CD4-positive, alpha-beta T cell treated with Interleukin-12 subunit alpha and Interleukin-12 subunit beta, for 1 hour (primary cell): ENCODE data around the gene IRX6.

Experiments used
- DNase-seq: peaks from one replicate; pipeline ENCODE4 v3.0.0-alpha.2; 2020

IRX6 gene

DNA sequence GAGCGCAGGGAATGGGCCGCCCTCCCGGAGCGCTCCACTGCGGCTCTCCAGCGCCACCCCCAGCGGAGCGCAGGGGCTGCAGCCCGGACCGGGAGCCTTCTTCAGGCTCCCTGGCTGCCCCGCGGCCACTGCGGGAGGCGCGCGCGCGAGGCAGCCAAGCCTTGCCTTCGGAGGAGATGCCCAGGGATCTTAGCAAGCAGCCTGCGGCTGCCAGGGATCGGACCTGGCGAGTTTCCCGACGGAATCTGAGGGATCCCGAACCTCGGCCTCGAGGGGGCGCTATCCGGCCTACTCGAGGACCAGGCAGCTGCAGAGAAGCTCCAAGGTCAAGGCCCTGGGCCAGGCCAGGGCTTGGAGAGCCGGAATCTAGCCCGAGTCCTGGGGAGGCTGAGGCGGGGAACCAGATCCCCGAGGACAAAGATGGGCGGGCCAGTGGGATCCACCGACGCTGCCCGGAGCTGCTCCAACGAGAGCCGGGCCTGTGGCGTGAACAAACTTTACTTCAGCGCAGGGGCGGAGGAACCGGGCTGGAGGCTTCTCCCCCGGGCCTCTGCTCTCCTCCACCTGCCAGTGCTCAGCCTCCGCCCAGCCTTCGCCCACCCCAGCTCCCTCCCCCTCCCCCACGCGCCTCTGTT is at the start of gene IRX6:
Gene IRX6 (plus strand): TSS at position 567 of the 635 bp plus-strand sequence. CDS start 889 bp downstream, outside the sequence.
- no peak for DNase-seq

DNA sequence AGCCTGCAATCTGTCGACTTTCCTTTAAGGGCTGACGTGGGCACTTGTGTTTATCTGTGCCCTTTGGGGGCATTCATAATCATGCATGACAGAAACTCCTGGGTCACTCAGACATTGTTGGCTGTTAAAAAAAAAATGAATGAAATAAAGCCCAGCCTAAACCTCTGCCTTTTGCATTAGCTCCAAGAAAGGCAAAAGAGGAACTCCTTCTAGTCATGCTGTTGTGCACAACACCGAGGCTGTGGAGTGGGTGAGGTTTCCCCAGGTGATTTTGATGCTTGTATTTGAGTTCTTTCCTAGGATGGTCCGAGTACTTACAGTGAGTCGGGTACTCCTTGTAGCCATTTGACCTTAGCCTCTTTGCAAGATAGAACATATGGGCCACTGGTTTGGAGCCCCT is 49.6 kb upstream of the IRX6 start:
- no peak for DNase-seq

DNA sequence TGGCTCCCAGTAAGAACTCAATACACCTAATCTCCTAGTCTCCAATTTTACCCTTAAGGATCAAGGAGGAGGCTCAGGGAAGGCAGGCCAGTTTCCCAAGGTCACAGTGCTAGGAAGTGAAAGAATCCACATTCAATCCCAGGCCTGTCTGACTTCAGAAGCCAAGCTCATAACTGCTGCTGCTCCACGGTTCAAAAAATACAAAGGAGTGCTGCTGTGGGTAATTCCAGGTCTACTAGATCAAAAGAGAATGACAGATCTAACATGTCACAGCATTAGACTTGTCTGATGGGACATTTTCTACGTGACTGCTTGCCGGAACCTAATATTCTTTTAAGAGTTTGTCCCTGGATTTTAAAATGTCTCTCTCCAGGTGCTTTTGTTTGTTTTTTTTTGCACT is 48.8 kb upstream of the IRX6 start:
- DNase-seq, result no peak

DNA sequence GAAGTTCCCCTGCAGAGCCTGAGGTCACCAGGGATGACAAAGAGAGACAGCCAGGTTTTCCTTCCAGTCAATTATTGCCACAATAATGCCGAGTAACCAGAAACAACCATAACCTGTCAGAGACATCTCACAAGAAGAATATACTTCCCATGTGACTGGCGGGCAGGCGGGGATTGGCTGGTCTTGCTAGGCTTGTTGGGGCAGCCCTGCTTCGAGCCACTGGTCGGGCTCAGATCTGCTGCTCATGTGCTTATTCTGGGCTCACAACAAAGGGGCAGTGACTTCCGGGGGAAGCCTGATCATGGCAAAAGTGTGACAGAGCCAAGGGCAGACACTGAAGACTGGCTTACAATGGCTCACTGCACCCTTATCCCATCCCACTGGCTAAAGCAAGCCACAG is 48.1 kb upstream of the IRX6 start:
- no peak for DNase-seq

DNA sequence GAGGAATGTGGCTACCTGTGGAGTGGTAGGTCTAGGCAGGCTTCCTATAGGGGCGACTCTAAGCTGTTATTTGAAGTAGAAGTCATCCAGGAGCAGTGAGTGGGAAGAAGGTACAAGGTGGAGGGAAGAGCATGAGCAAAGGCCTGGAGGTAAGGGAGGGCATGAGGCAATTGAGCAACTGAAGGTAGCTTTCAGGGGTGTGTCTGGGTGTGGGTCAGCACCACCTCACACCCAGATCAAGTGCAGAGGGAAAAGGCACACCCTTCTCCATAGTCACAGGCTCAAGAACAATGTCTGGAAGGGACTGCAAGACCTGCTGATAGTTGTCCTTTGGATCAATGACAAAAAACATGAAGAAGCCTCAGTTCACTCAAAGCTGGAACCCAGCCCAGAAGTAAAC is 46.5 kb upstream of the IRX6 start:
- no peak for DNase-seq

DNA sequence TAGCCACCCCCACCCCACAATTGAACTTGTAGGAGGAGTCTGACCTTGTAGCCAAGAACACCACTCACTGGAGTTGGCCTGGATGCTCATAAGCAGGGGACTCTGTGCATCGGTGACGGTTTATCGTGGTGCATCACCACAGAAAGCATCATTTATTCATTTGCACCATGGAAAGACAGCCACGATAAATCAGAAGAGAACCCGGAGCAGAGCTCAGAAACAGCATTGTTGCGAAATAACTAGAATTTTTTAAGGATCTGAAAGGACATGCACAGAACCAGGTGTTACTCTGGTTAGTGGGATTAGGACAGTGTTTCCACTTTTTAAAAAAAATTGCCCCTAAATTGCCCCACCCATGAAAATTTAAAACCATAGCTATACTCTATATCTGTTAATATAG is 44.4 kb upstream of the IRX6 start:
- DNase-seq, result no peak

DNA sequence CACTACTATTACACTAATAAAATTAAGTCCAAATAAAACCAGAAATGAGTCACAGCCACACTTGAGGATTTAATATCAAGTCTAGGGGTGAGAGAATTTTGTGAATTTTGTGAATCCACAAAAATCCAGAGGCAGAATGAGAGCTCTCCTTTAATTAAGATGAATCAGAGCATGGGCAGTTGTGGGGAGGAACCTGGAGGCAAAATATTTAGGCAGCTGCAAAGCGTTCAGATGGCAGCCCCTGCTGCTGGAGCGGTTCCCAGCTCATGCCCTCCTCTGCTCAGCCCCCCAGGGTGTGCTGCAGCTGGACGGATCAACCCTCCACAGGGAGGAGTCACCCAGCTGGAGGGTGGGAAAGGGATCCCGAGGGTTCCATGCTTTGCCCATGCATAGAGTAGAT is 43.4 kb upstream of the IRX6 start:
- DNase-seq, result no peak

DNA sequence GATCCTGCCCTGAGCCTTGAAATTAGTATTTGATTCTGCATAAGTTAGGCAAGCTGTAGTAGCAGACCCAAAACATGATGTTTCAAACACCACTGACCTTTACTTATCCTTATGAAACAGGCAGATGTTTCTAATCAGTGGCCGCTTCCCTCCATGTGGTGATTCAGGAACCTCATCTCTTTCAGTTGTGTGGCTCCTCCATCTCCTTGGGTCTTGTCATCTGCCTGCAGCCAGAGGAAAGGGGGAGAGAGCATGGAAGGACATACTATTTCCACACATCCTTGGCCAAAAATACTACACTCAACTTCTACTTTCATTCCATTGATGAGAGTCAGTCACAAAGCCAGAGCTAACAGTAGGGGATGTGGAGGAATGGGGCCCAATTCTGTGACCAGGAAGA is 41.6 kb upstream of the IRX6 start:
- DNase-seq, result no peak

DNA sequence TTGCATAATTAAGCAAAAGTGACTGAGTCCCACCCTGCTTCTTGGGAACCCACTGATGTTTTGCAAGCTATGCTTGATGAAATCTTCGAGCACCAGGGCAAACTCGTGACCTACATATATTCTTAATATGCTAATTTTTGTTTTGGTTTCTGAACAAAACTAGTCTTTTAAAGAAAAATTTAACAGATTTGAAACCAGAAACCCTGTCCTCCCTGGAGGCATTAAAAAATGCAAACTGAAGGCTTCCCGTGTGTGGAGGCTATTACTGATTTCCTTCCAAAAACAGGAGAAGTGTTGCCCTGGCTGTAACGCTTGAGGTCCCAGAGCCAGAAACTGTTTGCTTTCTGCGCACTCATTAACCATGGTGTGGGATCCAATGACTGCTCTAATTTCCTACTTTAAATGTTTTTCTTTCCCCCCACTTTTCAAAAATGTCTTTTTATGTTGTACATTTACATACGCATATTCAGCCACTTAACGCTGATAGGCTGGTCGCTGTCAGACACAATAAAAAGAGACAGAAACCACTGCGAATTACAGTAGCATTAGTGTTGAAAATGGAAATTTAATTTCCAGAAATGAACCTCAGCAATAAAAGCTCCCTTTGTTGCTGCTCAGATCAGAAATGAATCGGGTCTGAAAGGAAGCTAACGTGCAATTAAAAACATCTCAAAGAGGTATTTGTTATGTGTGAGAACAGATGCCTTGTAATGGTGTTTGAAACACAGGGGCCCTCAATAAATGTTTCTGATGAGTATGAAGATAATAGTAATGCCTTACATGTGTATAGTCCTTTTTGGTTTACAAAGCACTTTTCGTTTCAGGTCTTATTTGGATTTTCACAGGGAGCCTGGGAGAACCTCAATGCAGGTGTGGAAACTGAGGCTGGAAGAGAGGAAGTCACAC is 39.9 kb upstream of the IRX6 start:
- DNase-seq, result no peak

DNA sequence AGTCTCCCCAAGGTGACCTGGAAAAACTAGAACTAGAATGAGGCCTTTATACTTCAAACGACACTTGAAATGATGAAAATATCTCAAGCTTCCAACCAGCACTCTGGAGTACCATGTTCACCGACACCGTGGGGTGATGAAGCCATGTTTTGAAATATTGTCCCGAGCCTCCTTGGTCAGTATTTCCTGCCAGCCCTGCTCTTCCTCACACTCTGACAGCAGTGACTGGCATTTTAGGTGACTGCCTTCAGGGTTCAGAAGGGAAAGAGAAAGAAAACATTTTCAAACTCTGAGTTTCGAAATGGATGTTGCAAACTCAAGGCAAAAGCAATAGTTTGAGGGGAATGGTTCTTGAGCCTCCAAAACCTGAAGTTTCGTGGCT is 39.3 kb upstream of the IRX6 start:
- DNase-seq, result no peak

DNA sequence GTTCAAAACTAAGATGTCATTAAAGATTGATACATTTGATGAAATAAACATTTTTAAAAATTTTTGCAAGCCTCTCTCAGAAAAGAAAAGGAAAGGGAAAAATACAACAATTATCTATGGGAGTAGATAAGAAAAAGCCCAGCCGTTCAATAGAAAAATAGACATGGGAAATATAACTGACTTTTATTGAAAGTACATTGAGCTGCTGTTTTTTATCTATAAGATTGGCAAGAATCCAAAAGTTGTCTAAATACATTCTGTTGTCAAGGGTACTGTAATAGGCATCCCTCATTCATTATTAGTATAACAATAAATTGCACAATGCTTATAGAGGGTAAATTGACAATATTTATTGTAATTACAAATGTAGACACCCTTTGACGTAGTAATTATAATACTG is 38.4 kb upstream of the IRX6 start:
- no peak for DNase-seq

DNA sequence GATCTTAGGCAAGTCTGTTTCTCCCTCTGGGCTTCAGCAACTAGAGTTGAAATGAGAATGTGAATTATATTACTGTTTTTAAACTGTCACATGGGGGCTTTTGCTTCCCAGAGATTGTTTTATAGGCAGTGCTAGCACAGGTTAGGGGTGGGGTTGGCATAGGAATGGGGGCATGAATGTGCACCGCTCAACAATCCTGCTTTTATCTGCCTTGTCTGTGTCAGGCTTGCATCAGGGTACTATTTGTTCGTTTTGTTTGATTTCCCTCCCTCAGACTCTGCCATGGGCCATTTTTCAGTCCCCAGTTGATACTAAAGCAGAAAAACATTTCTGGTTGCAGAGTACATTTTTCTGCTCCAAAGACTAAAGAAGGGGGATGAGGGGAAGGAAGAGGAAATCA is 34.6 kb upstream of the IRX6 start:
- no peak for DNase-seq

DNA sequence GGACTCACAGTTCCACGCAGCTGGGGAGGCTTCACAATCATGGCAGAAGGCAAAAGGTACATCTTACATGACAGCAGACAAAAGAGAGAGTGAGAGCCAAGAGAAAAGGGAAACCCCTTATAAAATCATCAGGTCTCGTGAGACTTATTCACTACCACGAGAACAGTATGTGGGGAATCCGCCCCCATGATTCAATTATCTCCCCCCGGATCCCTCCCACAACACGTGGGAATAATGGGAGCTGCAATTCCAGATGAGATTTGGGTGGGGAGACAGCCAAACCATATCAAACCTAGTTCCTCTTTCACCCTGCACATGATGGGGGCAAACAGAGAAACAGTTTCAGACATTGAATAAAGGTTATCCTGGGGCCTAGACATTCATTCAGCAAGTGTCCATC is 32.2 kb upstream of the IRX6 start:
- DNase-seq, result no peak

DNA sequence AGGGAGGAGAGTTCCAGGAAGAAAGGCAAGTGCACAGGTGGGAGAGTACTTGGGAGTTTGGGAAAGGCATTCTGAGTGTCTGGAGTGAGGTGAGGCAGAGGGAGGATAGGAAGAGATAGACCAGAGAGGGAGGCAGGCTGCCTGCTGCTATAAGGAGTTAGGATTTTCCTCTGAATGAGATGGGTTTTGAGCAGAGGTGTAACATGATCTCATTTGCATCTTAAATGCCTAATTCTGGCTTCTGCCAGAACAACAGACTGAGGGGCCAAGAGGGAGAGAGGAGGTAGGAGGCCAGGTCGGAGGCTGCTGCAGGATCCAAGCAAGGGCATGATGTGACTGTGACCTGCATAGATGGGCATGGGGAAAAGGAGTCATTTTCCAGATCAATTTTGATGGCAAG is 31.5 kb upstream of the IRX6 start:
- no peak for DNase-seq

DNA sequence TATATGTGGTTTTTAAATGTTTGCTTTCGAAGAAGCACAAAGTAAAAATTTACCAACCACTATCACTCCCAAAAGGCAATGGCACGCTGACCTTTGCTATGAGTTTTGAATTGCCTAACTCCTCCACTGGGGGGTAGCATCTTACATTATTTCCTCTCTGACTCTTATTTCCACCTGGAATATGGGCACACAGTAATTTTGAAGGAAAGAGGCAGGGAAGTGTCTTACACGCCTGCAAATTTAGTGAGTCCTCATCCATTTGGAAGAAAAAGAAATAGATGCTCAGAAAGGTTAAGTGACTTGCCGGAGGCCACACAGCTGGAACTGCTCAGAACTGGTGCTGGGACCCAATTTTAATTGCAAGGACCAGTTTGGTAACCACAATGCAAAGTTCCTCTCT is 29.9 kb upstream of the IRX6 start:
- no peak for DNase-seq

DNA sequence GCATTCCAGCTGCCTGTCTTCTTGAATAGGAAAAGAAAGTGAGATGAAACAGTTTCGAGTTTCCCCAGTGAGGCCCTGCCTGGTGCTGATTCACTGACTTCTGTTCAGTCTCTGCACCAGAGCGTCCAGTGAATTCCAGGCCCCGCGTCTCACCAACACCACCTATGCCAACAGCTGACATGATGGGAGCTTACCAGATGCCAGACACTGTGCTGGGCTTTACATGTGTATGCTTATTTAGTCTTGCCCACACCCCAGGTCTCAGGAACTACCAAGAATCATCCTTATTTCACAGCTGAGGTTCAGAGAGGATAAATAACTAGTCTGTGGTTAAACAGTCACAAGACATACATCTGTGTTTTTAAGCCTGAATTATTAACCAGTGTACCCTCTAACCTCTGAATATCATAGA is 29.1 kb upstream of the IRX6 start:
- no peak for DNase-seq

DNA sequence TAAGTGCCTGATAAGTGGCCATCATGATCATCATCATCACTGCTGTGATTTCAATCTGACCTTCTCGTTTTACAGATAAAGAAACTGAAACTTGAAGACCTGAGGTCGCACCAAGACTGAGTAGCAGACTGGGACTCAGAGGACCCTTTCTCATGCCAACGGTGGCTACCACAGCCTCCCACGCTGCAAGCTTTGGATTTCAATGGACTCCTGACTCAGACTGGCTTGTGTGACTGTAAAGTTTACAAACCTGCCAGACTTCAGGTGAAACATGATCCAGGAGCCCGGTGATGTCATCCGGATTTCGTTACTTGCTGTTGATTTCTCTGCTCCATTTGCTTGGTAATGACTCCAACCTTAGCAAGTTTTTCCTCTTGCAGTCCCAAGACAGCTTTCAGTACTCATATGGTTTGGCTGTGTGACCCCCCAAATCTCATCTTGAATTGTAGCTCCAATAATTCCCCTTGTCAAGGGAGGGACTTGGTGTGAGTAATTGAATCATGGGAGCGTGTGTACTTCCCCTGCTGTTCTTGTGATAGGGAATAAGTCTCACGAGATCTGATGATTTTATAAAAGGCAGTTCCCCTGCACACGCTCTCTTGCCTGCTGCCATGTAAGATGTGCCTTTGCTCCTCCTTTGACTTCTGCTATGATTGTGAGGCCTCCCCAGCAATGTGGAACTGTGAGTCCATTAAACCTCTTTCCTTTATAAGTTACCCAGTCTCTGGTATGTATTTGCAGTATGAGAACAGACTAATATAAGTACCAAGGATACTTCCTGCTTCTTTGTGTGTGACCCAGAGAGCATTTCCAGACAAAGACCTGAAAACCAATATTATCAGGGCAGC is 26.7 kb upstream of the IRX6 start:
- DNase-seq, result no peak

DNA sequence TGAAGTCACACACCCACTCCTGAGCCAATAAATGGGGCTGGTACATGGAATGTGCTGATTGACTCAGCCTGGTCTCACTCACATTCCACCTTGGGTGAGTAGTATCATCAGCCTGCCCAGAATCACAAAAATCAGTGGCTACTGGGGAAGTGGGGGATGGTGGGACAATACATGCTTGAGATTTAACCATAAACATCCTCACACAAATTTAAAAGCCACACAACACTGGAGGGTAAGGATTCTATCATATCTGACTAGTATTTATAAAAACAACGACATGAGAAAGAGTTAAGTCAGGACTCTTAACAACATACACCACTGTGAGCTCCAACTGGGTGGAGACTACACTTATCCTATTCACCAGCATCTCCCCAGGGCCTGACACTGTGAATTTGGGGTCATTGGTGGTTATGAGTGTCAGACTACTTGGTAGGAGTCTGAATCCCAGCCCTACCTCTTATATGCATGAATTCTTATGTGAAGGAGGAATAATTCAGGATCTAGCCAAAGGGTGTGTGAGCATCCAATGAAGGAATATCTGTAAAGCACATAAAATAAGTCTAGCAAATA is 26.0 kb upstream of the IRX6 start:
- DNase-seq, result no peak

DNA sequence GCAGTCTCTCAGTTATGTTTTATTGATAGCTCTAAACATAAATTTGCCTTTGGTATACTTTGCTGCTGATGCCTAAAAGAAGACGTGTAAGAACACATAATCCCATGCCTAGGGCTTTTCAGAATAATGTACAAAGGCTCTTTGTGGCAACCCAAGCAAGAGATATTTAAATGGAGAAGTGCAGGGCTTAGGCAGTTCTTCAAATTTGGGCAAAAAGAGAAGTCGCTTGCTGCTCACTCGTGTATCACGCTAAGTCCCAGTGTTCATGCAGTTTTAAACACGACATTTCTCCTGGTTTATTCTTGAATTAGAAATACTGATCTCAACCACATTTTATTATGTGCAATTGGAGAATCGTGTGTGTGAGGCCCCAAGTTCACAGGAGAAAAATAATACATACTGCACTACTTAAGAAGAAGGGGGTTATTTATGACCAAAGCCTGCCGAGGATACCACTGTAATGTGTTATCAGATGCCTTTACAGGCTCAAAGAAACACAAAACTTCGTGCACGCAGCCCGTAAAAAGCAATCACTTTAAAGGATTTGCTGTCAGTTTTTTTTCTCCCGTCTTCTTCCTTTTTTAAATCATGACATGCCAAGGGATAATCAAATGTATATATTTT is 22.5 kb upstream of the IRX6 start:
- DNase-seq, result no peak

DNA sequence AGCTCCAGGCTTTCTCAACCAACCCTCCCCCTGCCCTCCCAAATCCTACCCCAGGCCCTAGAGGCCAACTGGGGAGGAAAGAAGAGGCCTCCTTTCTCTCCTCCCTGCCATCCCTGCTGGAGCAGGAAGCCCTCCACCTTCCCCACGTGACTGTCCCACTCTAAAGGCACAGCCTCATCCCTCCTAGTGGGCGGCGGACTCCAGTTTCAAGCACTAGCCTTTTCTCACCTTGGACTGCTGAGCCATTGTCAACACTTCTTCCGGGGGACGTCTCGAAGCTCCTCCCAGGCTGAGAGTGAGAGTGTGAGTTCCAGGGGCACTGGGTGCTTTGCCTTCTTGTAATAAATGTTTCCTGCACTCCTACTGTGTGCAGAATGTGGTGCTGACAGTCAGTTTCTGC is 21.4 kb upstream of the IRX6 start:
- no peak for DNase-seq

DNA sequence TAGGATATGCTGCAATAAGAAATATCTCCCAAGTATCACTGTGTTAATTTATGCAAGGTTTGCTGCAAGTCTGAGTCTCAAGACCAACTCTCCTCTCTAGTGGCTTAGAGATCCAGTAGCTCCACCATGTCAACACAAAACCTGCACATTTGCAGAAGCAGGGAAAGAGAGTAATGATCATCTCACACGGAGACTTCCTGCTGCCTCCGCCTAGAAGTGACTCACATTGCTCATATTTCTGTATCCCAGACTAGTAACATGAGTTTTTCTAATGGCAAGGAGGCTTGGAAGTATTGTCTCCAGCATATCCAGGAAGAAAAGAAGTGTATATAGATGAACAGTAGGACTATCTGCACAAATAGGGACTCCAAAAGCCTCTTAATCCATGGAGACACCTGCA is 15.0 kb upstream of the IRX6 start:
- DNase-seq, result no peak

DNA sequence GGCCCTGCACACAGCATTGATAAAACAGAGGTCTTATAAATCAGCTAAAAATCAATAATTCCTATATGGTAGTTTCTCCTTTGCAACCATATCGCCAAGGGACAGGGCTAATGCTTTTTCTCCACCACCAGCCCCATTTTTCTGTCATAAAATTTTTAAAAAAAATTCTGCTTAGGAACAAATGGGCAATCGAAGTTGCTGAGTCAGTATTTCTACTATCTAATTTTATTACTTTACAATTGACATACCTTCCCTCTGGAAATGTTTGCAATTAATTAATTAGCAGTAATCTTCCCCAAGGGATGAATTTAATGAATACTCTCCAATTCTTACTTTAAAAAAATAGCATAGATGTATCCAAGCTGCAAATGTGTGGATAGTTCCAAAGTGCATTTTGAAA is 1.7 kb upstream of the IRX6 start:
- DNase-seq, result no peak
